Mesenchymal stem cell (in vitro differentiated cells and primary cell): ENCODE results near the gene METTL26.

Experiments used
- DNase-seq: peaks from one replicate; pipeline ENCODE4 v3.0.0-alpha.2; 2013
- H2AFZ ChIP-seq: one replicate; pipeline ENCODE4 v1.6.1; 2013; ENCODE audit warnings: low read depth, mild to moderate bottlenecking, control low read depth, inconsistent platforms, low read length, moderate library complexity
- H2AK5ac ChIP-seq: 2 replicates; pipeline ENCODE4 v1.6.1; 2013; ENCODE audit warnings: low read length, moderate library complexity, mild to moderate bottlenecking, inconsistent platforms; ENCODE audit not compliant: severe bottlenecking
- H2BK120ac ChIP-seq: one replicate; pipeline ENCODE4 v1.6.1; 2013; ENCODE audit warnings: low read depth, mild to moderate bottlenecking, inconsistent platforms, low read length, moderate library complexity
- H2BK12ac ChIP-seq, 2 experiments: one replicate each; pipeline ENCODE4 v1.6.1; 2013; ENCODE audit warnings: inconsistent platforms in 2 of 2, low read length in 2 of 2, mild to moderate bottlenecking in 2 of 2, moderate library complexity in 2 of 2, control low read depth in 1 of 2
- H2BK15ac ChIP-seq: one replicate; pipeline ENCODE4 v1.6.1; 2013; ENCODE audit warnings: mild to moderate bottlenecking, low read depth, inconsistent platforms; ENCODE audit not compliant: poor library complexity, severe bottlenecking
- H2BK5ac ChIP-seq: 2 replicates; pipeline ENCODE4 v1.6.1; 2013; ENCODE audit warnings: low read depth, mild to moderate bottlenecking, low read length, control low read depth, inconsistent platforms; ENCODE audit not compliant: poor library complexity, severe bottlenecking
- H3K14ac ChIP-seq, 2 experiments: one replicate each; pipeline ENCODE4 v1.6.1; 2013; ENCODE audit warnings: inconsistent platforms in 2 of 2, low read length in 2 of 2, control low read depth in 1 of 2, mild to moderate bottlenecking in 1 of 2, moderate library complexity in 1 of 2
- H3K18ac ChIP-seq, 2 experiments: one replicate each; pipeline ENCODE4 v1.6.1; 2013; ENCODE audit warnings: inconsistent platforms in 2 of 2, low read length in 2 of 2, control low read depth in 1 of 2, low read depth in 1 of 2, mild to moderate bottlenecking in 1 of 2
- H3K23ac ChIP-seq, 2 experiments: one replicate each; pipeline ENCODE4 v1.6.1; 2013; ENCODE audit warnings: inconsistent platforms in 2 of 2, low read length in 2 of 2, mild to moderate bottlenecking in 2 of 2, moderate library complexity in 2 of 2, control low read depth in 1 of 2
- H3K27ac ChIP-seq: 2 replicates; pipeline ENCODE4 v1.5.1; 2013; ENCODE audit warnings: mild to moderate bottlenecking, moderate library complexity, low read length, control low read depth, inconsistent platforms; ENCODE audit not compliant: poor library complexity, severe bottlenecking
- H3K27me3 ChIP-seq, 2 experiments: 2 replicates each; pipeline versions ENCODE4 v1.6.1 to v1.7.0; 2013; ENCODE audit warnings: low read length in 2 of 2, mild to moderate bottlenecking in 2 of 2, moderate library complexity in 2 of 2, control low read depth in 1 of 2, inconsistent platforms in 1 of 2; ENCODE audit not compliant: control insufficient read depth in 1 of 2, insufficient read depth in 1 of 2
- H3K36me3 ChIP-seq, 2 experiments: 2 replicates each; pipeline versions ENCODE4 v1.6.1 to v1.7.0; 2013; ENCODE audit warnings: low read length in 2 of 2, control low read depth in 1 of 2, inconsistent platforms in 1 of 2, low read depth in 1 of 2, mild to moderate bottlenecking in 1 of 2; ENCODE audit not compliant: insufficient read depth in 2 of 2, control insufficient read depth in 1 of 2
- H3K4ac ChIP-seq, 2 experiments: one replicate each; pipeline ENCODE4 v1.6.1; 2013; ENCODE audit warnings: inconsistent platforms in 2 of 2, low read length in 2 of 2, mild to moderate bottlenecking in 2 of 2, moderate library complexity in 2 of 2, control low read depth in 1 of 2, low read depth in 1 of 2
- H3K4me1 ChIP-seq: 2 replicates; pipeline ENCODE4 v1.6.1; 2013; ENCODE audit warnings: low read depth, low read length, control low read depth; ENCODE audit not compliant: control insufficient read depth, insufficient read depth
- H3K4me2 ChIP-seq: 2 replicates; pipeline ENCODE4 v1.6.1; 2013; ENCODE audit warnings: low read length, mild to moderate bottlenecking, inconsistent platforms; ENCODE audit not compliant: poor library complexity, severe bottlenecking
- H3K4me3 ChIP-seq, 2 experiments: 2 replicates each; pipeline versions ENCODE4 v1.5.1 to v1.7.0; 2013; ENCODE audit warnings: low read length in 2 of 2, mild to moderate bottlenecking in 2 of 2, control low read depth in 1 of 2, low read depth in 1 of 2; ENCODE audit not compliant: insufficient read depth in 1 of 2
- H3K79me1 ChIP-seq: replicated peaks from 2 replicates; pipeline ENCODE4 v1.6.1; 2013; ENCODE audit warnings: mild to moderate bottlenecking, control low read depth, low read length, inconsistent platforms; ENCODE audit not compliant: poor library complexity, severe bottlenecking
- H3K9ac ChIP-seq: 2 replicates; pipeline ENCODE4 v1.7.0; 2013; ENCODE audit warnings: mild to moderate bottlenecking, low read length, moderate library complexity
- H3K9me3 ChIP-seq: 2 replicates; pipeline ENCODE4 v1.7.0; 2013; ENCODE audit warnings: mild to moderate bottlenecking, low read length; ENCODE audit not compliant: control insufficient read depth
- H4K8ac ChIP-seq: one replicate; pipeline ENCODE4 v1.6.1; 2013; ENCODE audit warnings: inconsistent platforms, mild to moderate bottlenecking, low read length, moderate library complexity
- H4K91ac ChIP-seq: one replicate; pipeline ENCODE4 v1.6.1; 2013; ENCODE audit warnings: mild to moderate bottlenecking, low read length, inconsistent platforms
- WGBS: methylation state at CpG from one replicate; pipeline ENCODE4 v1.1.7; 2013; ENCODE audit warnings: mixed read lengths; 5-methylcytosine and 5-hydroxymethylcytosine counted together

Gene METTL26

GRCh38 chr16:620700-621525 lies 15.2 kb downstream of the METTL26 start:
- no peak overlapping the region for H3K4me2 ChIP-seq
- no peak overlapping the region for H2BK5ac ChIP-seq
- peaks cover 0 to 38% of the 10 kb centered on the region in 2 experiments for H3K36me3 ChIP-seq
- H3K9ac ChIP-seq: no peak overlapping the region
- no peak overlapping the region for H3K4ac ChIP-seq
- no peak for DNase-seq
- no peak overlapping the region for H2AK5ac ChIP-seq
- H4K91ac ChIP-seq: no peak overlapping the region
- peak overlapping the region; percentile 24 for H4K8ac ChIP-seq
- no peak overlapping the region for H3K23ac ChIP-seq
- no peak overlapping the region for H2BK15ac ChIP-seq
- no peaks in the 10 kb centered on the region for H3K9me3 ChIP-seq
- no peak overlapping the region for H3K14ac ChIP-seq
- no peak overlapping the region for H2AFZ ChIP-seq
- H3K79me1 ChIP-seq: peaks cover 44% of the 10 kb centered on the region
- WGBS: 93% methylated on average over 40 of the region's 41 CpGs
- H3K4me1 ChIP-seq: peaks cover 17% of the 10 kb centered on the region
- no peak overlapping the region for H2BK120ac ChIP-seq
- H2BK12ac ChIP-seq: no peak overlapping the region
- H3K27ac ChIP-seq: no peak overlapping the region
- no peaks in the 10 kb centered on the region for H3K27me3 ChIP-seq
- H3K18ac ChIP-seq: no peak overlapping the region
- H3K4me3 ChIP-seq: no peak overlapping the region

- H3K9ac ChIP-seq: no peak overlapping the region
Observed at GRCh38 chr16:619476-620100, 16.5 kb downstream of the METTL26 start.

DNA sequence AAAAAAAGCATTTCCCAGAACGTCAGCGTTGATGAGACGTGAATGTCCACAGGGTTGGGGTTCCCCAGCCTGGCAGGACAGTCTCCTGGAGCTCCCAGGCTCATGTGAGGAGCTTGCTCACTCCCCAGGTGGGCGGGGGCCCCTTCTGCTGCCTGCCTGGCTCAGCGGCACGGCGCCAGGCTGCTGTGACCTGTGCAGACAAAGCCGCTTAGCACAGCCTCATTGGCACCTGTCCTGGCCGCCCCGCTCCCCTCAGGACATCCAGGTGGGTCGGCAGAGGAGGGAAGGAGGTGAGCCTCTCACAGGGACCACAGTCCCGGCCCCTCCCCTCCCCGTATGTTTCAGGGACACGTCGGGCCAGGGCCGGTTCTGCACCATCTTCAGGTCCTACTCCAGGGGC lies 18.2 kb downstream of the METTL26 start:
- Histone ChIP-seq H3K23ac (no peak overlapping the region), H3K79me1 (peaks cover 47% of the 10 kb centered on the region), H3K18ac (no peak overlapping the region), H4K8ac (no peak overlapping the region), H3K27me3 (no peaks in the 10 kb centered on the region), H2AK5ac (no peak overlapping the region), H2BK120ac (no peak overlapping the region), H3K9me3 (no peaks in the 10 kb centered on the region), H4K91ac (no peak overlapping the region), H3K4me2 (no peak overlapping the region), H2BK5ac (no peak overlapping the region), H3K4me3 (no peak overlapping the region), H3K4me1 (peaks cover 12% of the 10 kb centered on the region), H3K14ac (no peak overlapping the region), H3K27ac (no peak overlapping the region), H3K36me3 (peaks cover 0 to 42% of the 10 kb centered on the region in 2 experiments), H3K9ac (no peak overlapping the region), H2BK12ac (no peak overlapping the region), H2BK15ac (no peak overlapping the region), H3K4ac (no peak overlapping the region), H2AFZ (no peak overlapping the region)
- WGBS: 91% methylated on average over 16 of the region's 16 CpGs
- no peak for DNase-seq

More at GRCh38 chr16:619476-620100, 16.5 kb downstream of the METTL26 start:
- H3K4me3 ChIP-seq: peak overlapping the region in 1 of 2 experiments; percentile 19
- 95% methylated on average over 20 of the region's 20 CpGs for WGBS
- H3K23ac ChIP-seq: no peak overlapping the region
- H2AK5ac ChIP-seq: no peak overlapping the region
- H3K14ac ChIP-seq: no peak overlapping the region
- no peaks in the 10 kb centered on the region for H3K27me3 ChIP-seq
- H2BK120ac ChIP-seq: no peak overlapping the region
- H3K4ac ChIP-seq: no peak overlapping the region
- H3K27ac ChIP-seq: no peak overlapping the region
- no peak overlapping the region for H2BK15ac ChIP-seq
- H3K4me2 ChIP-seq: no peak overlapping the region
- no peak for DNase-seq
- no peak overlapping the region for H2BK12ac ChIP-seq
- no peak overlapping the region for H2AFZ ChIP-seq
- no peak overlapping the region for H4K91ac ChIP-seq
- no peaks in the 10 kb centered on the region for H3K9me3 ChIP-seq
- H4K8ac ChIP-seq: peak overlapping the region; percentile 36
- no peak overlapping the region for H3K18ac ChIP-seq
- peaks cover 48% of the 10 kb centered on the region for H3K79me1 ChIP-seq
- peaks cover 0 to 33% of the 10 kb centered on the region in 2 experiments for H3K36me3 ChIP-seq
- peaks cover 11% of the 10 kb centered on the region for H3K4me1 ChIP-seq
- H2BK5ac ChIP-seq: no peak overlapping the region
